Common myeloid progenitor, CD34-positive (primary cell): ENCODE data around the gene ALK.

Source experiments
- CTCF ChIA-PET: fragments of 350-600 bp; sonication (Branson Sonifier 250); formaldehyde crosslinking; loops from one replicate; lab custom pipeline; 2021; ENCODE audit warnings: antibody characterized with exemption; lab: Charles Lee
- POLR2A ChIA-PET: fragments of 350-600 bp; sonication (Branson Sonifier 250); formaldehyde crosslinking; loops from one replicate; lab custom pipeline; 2021; ENCODE audit warnings: antibody characterized with exemption; lab: Charles Lee
- DNase-seq, 3 donors: peaks; one replicate each; pipeline versions ENCODE4 v3.0.0 to v3.0.0-alpha.2; 2013
- H3K27ac ChIP-seq, 2 experiments: 1 replicate in 1 of 2; 2 replicates in 1 of 2; pipeline ENCODE4 v1.7.0; 2013; ENCODE audit warnings: inconsistent platforms in 2 of 2, low read length in 2 of 2, mild to moderate bottlenecking in 2 of 2, low read depth in 1 of 2, moderate library complexity in 1 of 2; ENCODE audit not compliant: severe bottlenecking in 2 of 2, insufficient read depth in 1 of 2, poor library complexity in 1 of 2
- H3K27me3 ChIP-seq, 5 experiments: replicated peaks in 2 of 5; 1 replicate in 3 of 5; 2 replicates in 2 of 5; pipeline versions ENCODE4 v1.6.1 to v1.7.0; 2013; ENCODE audit warnings: low read length in 4 of 5, mild to moderate bottlenecking in 2 of 5, moderate library complexity in 2 of 5, inconsistent platforms in 1 of 5; ENCODE audit not compliant: insufficient read depth in 5 of 5, control insufficient read depth in 4 of 5
- H3K36me3 ChIP-seq, 4 experiments: 1 replicate in 2 of 4; 2 replicates in 2 of 4; pipeline versions ENCODE4 v1.6.1 to v1.7.0; 2013; ENCODE audit warnings: low read length in 3 of 4, control low read depth in 1 of 4, mild to moderate bottlenecking in 1 of 4; ENCODE audit not compliant: control insufficient read depth in 4 of 4, insufficient read depth in 4 of 4
- H3K4me1 ChIP-seq, 4 experiments: 1 replicate in 3 of 4; 2 replicates in 1 of 4; pipeline versions ENCODE4 v1.6.1 to v1.7.1; 2013; ENCODE audit warnings: low read length in 3 of 4, mild to moderate bottlenecking in 3 of 4, control low read depth in 1 of 4, inconsistent platforms in 1 of 4, moderate library complexity in 1 of 4; ENCODE audit not compliant: control insufficient read depth in 4 of 4, insufficient read depth in 4 of 4; ENCODE audit errors: control extremely low read depth in 1 of 4
- H3K4me3 ChIP-seq, 7 experiments: 1 replicate in 4 of 7; 2 replicates in 3 of 7; pipeline versions ENCODE4 v1.5.1 to v1.7.0; 2013; ENCODE audit warnings: mild to moderate bottlenecking in 7 of 7, low read length in 6 of 7, moderate library complexity in 6 of 7, inconsistent platforms in 2 of 7, low read depth in 2 of 7, control low read depth in 1 of 7; ENCODE audit not compliant: insufficient read depth in 4 of 7, control insufficient read depth in 1 of 7; ENCODE audit errors: extremely low read depth in 1 of 7
- H3K9me3 ChIP-seq, 5 experiments: 1 replicate in 4 of 5; 2 replicates in 1 of 5; pipeline versions ENCODE4 v1.6.1 to v1.7.1; 2013; ENCODE audit warnings: low read length in 4 of 5, mild to moderate bottlenecking in 2 of 5, inconsistent platforms in 1 of 5, low read depth in 1 of 5, moderate library complexity in 1 of 5; ENCODE audit not compliant: control insufficient read depth in 4 of 5, insufficient read depth in 2 of 5; ENCODE audit errors: control extremely low read depth in 1 of 5
- WGBS: methylation state at CpG from one replicate; pipeline ENCODE4 v1.1.5; 2013; ENCODE audit not compliant: insufficient coverage; 5-methylcytosine and 5-hydroxymethylcytosine counted together

ALK gene

GRCh38 chr2:29590211-29590610, 331.2 kb downstream of the ALK start:
- CTCF ChIA-PET = no interaction called here
- no peak overlapping the region for H3K4me3 ChIP-seq
- WGBS = 94% methylated on average over 3 of the region's 7 CpGs

GRCh38 chr2:29589440-29590103, 331.8 kb downstream of the ALK start:
- Histone ChIP-seq H3K27ac (no peak overlapping the region), H3K36me3 (no peaks in the 10 kb centered on the region), H3K9me3 (no peaks in the 10 kb centered on the region), H3K4me3 (no peak overlapping the region), H3K4me1 (no peaks in the 10 kb centered on the region), H3K27me3 (no peaks in the 10 kb centered on the region)
- 98% methylated on average over 4 of the region's 5 CpGs for WGBS
- POLR2A ChIA-PET = no interaction called here
- CTCF ChIA-PET = interaction anchor here (1.3 kb wide), 1 partner anchor 280 kb away, joined by 3 read pairs; no protein-coding TSS in a partner anchor
- no peak for DNase-seq

More at GRCh38 chr2:29590211-29590610, 331.2 kb downstream of the ALK start:
- Histone ChIP-seq H3K4me1 (no peaks in the 10 kb centered on the region), H3K9me3 (no peaks in the 10 kb centered on the region), H3K27me3 (no peaks in the 10 kb centered on the region), H3K36me3 (no peaks in the 10 kb centered on the region), H3K27ac (no peak overlapping the region)
- no peak for DNase-seq
- POLR2A ChIA-PET = no interaction called here

GRCh38 chr2:29587402-29588190, 333.8 kb downstream of the ALK start:
- no peaks in the 10 kb centered on the region for H3K27me3 ChIP-seq
- no peak overlapping the region for H3K4me3 ChIP-seq
- DNase-seq = no peak
- no peak overlapping the region for H3K27ac ChIP-seq
- no peaks in the 10 kb centered on the region for H3K9me3 ChIP-seq
- no peaks in the 10 kb centered on the region for H3K36me3 ChIP-seq
- CTCF ChIA-PET = interaction anchor here (0.9 kb wide), 1 partner anchor 9 kb away, joined by 3 read pairs; no protein-coding TSS in a partner anchor
- 100% methylated on average over 1 of the region's 5 CpGs for WGBS
- POLR2A ChIA-PET = no interaction called here
- H3K4me1 ChIP-seq = no peaks in the 10 kb centered on the region

- Histone ChIP-seq H3K4me3 (no peak overlapping the region), H3K27ac (no peak overlapping the region), H3K36me3 (no peaks in the 10 kb centered on the region), H3K9me3 (no peaks in the 10 kb centered on the region), H3K4me1 (no peaks in the 10 kb centered on the region), H3K27me3 (no peaks in the 10 kb centered on the region)
- ChIA-PET CTCF (no interaction called here), POLR2A (no interaction called here)
- no peak for DNase-seq
- no CpG with 5 or more reads among the region's 1 CpG for WGBS
These were observed 334.5 kb downstream of the ALK start for GRCh38 chr2:29586919-29587318.

GRCh38 chr2:29583548-29584156, 337.7 kb downstream of the ALK start:
- WGBS = no CpG with 5 or more reads among the region's 1 CpG

GRCh38 chr2:29583104-29583503, 338.3 kb downstream of the ALK start:
- Histone ChIP-seq H3K4me3 (no peak overlapping the region), H3K9me3 (no peaks in the 10 kb centered on the region), H3K27ac (no peak overlapping the region), H3K36me3 (no peaks in the 10 kb centered on the region), H3K27me3 (no peaks in the 10 kb centered on the region), H3K4me1 (no peaks in the 10 kb centered on the region)
- CTCF ChIA-PET = no interaction called here
- POLR2A ChIA-PET = no interaction called here
- WGBS = 89% methylated on average over 1 of the region's 1 CpG
- no peak for DNase-seq

More at GRCh38 chr2:29583548-29584156, 337.7 kb downstream of the ALK start:
- CTCF ChIA-PET = no interaction called here
- Histone ChIP-seq H3K27ac (no peak overlapping the region), H3K4me1 (no peaks in the 10 kb centered on the region), H3K9me3 (no peaks in the 10 kb centered on the region), H3K27me3 (no peaks in the 10 kb centered on the region), H3K4me3 (no peak overlapping the region), H3K36me3 (no peaks in the 10 kb centered on the region)
- DNase-seq = no peak
- POLR2A ChIA-PET = no interaction called here

- Histone ChIP-seq H3K9me3 (no peaks in the 10 kb centered on the region), H3K27me3 (no peaks in the 10 kb centered on the region), H3K4me3 (no peak overlapping the region), H3K27ac (no peak overlapping the region), H3K36me3 (no peaks in the 10 kb centered on the region), H3K4me1 (no peaks in the 10 kb centered on the region)
- ChIA-PET POLR2A (no interaction called here), CTCF (no interaction called here)
- WGBS = 82% methylated on average over 2 of the region's 2 CpGs
- no peak for DNase-seq
These were observed 339.3 kb downstream of the ALK start for GRCh38 chr2:29582062-29582461.
